ENCODE results near the gene GSTM4. TPM values are rescaled to one million over a fixed set of nuclear protein-coding genes. Genes with fewer than 3 reads are reported as not detected.
A peak's percentile ranks its signal among the peaks of the same experiment; 100 is the strongest.

GSTM4 gene
- total RNA-seq, 3 donors from 2014 or later (not counting 1 experiment from before 2014, with no cell fraction given), result 20.5 to 48.8 (median 47.1) TPM

DNA sequence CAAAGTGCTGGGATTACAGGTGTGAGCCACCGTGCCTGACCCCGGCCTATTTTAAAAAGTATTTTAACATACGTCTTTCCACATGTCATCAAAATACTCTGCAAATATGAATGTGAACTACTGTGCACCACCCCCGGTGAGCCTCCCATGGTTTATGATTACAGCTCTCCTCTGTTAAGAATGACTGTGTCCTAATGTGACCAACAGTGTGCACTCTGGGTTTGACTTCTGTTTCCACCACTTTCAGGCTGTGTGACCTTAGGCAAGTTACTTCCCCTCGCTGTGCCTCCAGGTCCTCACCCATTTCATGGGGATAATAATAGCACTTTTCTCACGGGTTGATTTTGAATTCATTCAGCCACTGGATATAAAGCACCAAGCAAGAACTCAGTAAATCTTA is 21.6 kb upstream of the GSTM4 start:
- no peak overlapping the region for H3K27ac Mint-ChIP-seq
- DNase-seq, result peak in 1 of 2 donors; percentile 3
- H3K27me3 Mint-ChIP-seq (ENCODE audit: low read depth in 2 of 2), result peaks cover 0 to 11% of the 10 kb centered on the region in 2 donors
- H3K36me3 ChIP-seq (ENCODE audit: control insufficient read depth, insufficient read depth, low read length), result peaks cover 21% of the 10 kb centered on the region
- TF ChIP-seq, protein P1, sequence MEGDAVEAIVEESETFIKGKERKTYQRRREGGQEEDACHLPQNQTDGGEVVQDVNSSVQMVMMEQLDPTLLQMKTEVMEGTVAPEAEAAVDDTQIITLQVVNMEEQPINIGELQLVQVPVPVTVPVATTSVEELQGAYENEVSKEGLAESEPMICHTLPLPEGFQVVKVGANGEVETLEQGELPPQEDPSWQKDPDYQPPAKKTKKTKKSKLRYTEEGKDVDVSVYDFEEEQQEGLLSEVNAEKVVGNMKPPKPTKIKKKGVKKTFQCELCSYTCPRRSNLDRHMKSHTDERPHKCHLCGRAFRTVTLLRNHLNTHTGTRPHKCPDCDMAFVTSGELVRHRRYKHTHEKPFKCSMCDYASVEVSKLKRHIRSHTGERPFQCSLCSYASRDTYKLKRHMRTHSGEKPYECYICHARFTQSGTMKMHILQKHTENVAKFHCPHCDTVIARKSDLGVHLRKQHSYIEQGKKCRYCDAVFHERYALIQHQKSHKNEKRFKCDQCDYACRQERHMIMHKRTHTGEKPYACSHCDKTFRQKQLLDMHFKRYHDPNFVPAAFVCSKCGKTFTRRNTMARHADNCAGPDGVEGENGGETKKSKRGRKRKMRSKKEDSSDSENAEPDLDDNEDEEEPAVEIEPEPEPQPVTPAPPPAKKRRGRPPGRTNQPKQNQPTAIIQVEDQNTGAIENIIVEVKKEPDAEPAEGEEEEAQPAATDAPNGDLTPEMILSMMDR (IDR thresholded peaks at IDR 0.05), result no peak
- no peak overlapping the region for H3K4me3 Mint-ChIP-seq
- peaks cover 3% of the 10 kb centered on the region for H3K4me1 ChIP-seq (ENCODE audit: control insufficient read depth, insufficient read depth, low read length)
- H3K4me1 Mint-ChIP-seq, result peaks cover 0 to 4% of the 10 kb centered on the region in 2 donors
- no peak overlapping the region for H3K27ac ChIP-seq (ENCODE audit: low read length)
- no peaks in the 10 kb centered on the region for H3K27me3 ChIP-seq (ENCODE audit: control insufficient read depth, insufficient read depth, low read length)
- no peak for ATAC-seq
- WGBS (ENCODE audit: insufficient coverage), result 79% methylated on average over 6 of the region's 6 CpGs
- no peak overlapping the region for H3K4me3 ChIP-seq (ENCODE audit: low read length)
- no peaks in the 10 kb centered on the region for H3K9me3 Mint-ChIP-seq
- intact Hi-C loops (cut with micrococcal nuclease), result no loop called here
- no peaks in the 10 kb centered on the region for H3K36me3 Mint-ChIP-seq
- H3K9me3 ChIP-seq (ENCODE audit: control insufficient read depth, insufficient read depth, low read length), result no peaks in the 10 kb centered on the region

DNA sequence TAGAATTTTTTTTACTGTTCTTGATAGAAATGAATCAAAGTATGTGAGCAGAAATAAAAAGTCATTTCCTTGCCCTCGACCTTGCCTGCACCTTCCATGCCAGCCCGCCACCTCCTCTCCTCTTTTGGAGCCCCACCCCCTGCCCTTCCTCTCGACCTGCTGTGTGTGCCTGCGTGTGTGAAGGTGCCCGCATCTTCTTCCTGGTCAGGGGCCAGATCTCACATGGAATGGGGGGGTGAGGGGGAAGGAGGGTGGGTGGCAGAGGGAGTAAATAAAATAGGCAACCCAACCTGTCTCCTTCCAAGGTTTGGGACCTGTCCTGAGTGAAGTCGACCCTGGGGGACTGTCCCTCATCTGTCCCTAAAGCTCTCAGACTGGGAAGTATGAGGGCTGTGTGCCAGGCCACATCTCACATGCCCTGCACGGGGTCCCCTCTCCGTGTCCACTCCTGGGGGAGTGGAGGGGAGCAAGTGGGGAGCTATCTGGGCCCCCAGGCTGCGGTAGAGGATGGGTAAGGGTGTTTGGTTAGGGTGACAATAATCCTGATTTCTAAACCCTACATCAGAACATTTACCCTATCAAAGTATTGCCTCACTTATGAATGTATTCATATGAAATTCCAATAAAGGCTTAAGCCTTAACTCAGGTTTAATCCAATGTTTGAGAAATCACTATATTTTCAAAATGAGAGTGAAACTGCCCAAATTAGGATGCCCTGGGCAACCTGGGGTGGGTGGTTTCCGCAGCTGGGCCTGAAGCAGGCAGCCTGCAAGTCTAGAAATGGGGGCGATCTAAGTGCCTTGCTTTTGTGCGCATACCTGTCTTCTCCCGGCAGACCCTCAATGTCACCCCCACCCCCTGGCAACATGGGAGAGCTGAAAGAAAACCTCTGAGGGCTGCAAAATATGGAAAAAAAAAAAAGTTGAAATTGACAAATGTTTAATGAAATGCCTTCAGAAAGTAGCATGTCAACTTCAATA is 20.8 kb upstream of the GSTM4 start:
- H3K27me3 Mint-ChIP-seq (ENCODE audit: low read depth in 2 of 2), result peaks cover 0 to 12% of the 10 kb centered on the region in 2 donors
- H3K27me3 ChIP-seq (ENCODE audit: control insufficient read depth, insufficient read depth, low read length), result no peaks in the 10 kb centered on the region
- WGBS (ENCODE audit: insufficient coverage), result 35% methylated on average over 12 of the region's 13 CpGs
- H3K4me1 ChIP-seq (ENCODE audit: control insufficient read depth, insufficient read depth, low read length), result peaks cover 4% of the 10 kb centered on the region
- intact Hi-C loops (cut with micrococcal nuclease), result no loop called here
- H3K4me3 ChIP-seq (ENCODE audit: low read length), result no peak overlapping the region
- H3K27ac Mint-ChIP-seq, result no peak overlapping the region
- peaks cover 2 to 6% of the 10 kb centered on the region in 2 donors for H3K4me1 Mint-ChIP-seq
- H3K36me3 Mint-ChIP-seq, result no peaks in the 10 kb centered on the region
- H3K9me3 Mint-ChIP-seq, result no peaks in the 10 kb centered on the region
- peak in 1 of 2 donors; percentile 49 for DNase-seq
- no peaks in the 10 kb centered on the region for H3K9me3 ChIP-seq (ENCODE audit: control insufficient read depth, insufficient read depth, low read length)
- TF ChIP-seq, protein P1 (IDR thresholded peaks at IDR 0.05), result no peak
- peaks cover 14% of the 10 kb centered on the region for H3K36me3 ChIP-seq (ENCODE audit: control insufficient read depth, insufficient read depth, low read length)
- no peak overlapping the region for H3K27ac ChIP-seq (ENCODE audit: low read length)
- no peak overlapping the region for H3K4me3 Mint-ChIP-seq
- ATAC-seq, result no peak

DNA sequence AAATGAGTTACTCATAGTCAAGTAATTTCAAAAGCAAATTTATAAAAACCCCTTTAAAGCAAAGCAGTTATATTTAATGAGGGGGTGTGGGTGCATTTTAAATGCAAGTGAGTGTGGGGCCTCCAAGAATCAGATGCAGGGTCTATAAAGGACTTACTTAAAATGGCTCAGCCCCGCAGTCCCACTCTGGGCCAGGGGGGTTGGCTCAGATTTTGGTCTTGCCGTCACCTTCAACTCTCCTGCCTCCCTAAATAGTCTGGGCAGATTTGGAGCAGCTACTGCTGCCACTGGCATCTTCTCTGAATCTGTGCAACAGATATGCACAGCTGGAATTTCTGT is 20.1 kb upstream of the GSTM4 start:
- Mint-ChIP-seq H3K9me3 (no peaks in the 10 kb centered on the region), H3K27me3 (ENCODE audit: low read depth in 2 of 2) (peaks cover 0 to 14% of the 10 kb centered on the region in 2 donors), H3K36me3 (no peaks in the 10 kb centered on the region), H3K4me1 (peaks cover 5 to 8% of the 10 kb centered on the region in 2 donors), H3K4me3 (no peak overlapping the region), H3K27ac (no peak overlapping the region)
- Histone ChIP-seq H3K4me3 (ENCODE audit: low read length) (no peak overlapping the region), H3K9me3 (ENCODE audit: control insufficient read depth, insufficient read depth, low read length) (no peaks in the 10 kb centered on the region), H3K36me3 (ENCODE audit: control insufficient read depth, insufficient read depth, low read length) (peaks cover 10% of the 10 kb centered on the region), H3K4me1 (ENCODE audit: control insufficient read depth, insufficient read depth, low read length) (peaks cover 10% of the 10 kb centered on the region), H3K27ac (ENCODE audit: low read length) (no peak overlapping the region), H3K27me3 (ENCODE audit: control insufficient read depth, insufficient read depth, low read length) (no peaks in the 10 kb centered on the region)
- intact Hi-C loops (cut with micrococcal nuclease), result no loop called here
- TF ChIP-seq, protein P1 (IDR thresholded peaks at IDR 0.05), result no peak
- peak in 1 of 2 donors; percentile 1 for DNase-seq
- 98% methylated on average over 2 of the region's 2 CpGs for WGBS (ENCODE audit: insufficient coverage)
- no peak for ATAC-seq
